Naive thymus-derived CD4-positive, alpha-beta T cell (primary cell): Measurements from ENCODE around the gene COG1. TPM values are rescaled to one million over a fixed set of nuclear protein-coding genes. Genes with fewer than 3 reads are reported as not detected.

ENCODE experiments used
- ATAC-seq: fragments of 150-1000 bp; cut with Tn5 transposase; 2 replicates; pipeline ENCODE4 v1.10.0; 2021; ENCODE audit warnings: mild to moderate bottlenecking, moderate library complexity
- CTCF ChIA-PET: fragments of 350-600 bp; sonication (Branson Sonifier 250); formaldehyde crosslinking; loops from one replicate; lab custom pipeline; 2021; ENCODE audit warnings: antibody characterized with exemption; lab: Charles Lee
- POLR2A ChIA-PET: fragments of 350-600 bp; sonication (Branson Sonifier 250); formaldehyde crosslinking; loops from one replicate; lab custom pipeline; 2021; ENCODE audit warnings: antibody characterized with exemption, inconsistent platforms; lab: Charles Lee
- DNase-seq, 9 donors: peaks; one replicate each; pipeline versions ENCODE4 v3.0.0 to v3.0.0-alpha.2; 2020 to 2022; ENCODE audit warnings: mixed read lengths in 1 of 9
- H3K27ac ChIP-seq: one replicate; pipeline ENCODE4 v1.7.0; 2013; ENCODE audit warnings: mild to moderate bottlenecking, low read depth, low read length, moderate library complexity
- H3K27me3 ChIP-seq, 2 donors: one replicate each; pipeline ENCODE4 v1.7.0; 2013; ENCODE audit warnings: low read length in 2 of 2, mild to moderate bottlenecking in 2 of 2, moderate library complexity in 2 of 2; ENCODE audit not compliant: control insufficient read depth in 2 of 2, insufficient read depth in 2 of 2
- H3K36me3 ChIP-seq, 3 experiments: 1 replicate in 2 of 3; 2 replicates in 1 of 3; pipeline ENCODE4 v1.7.0; 2013; ENCODE audit warnings: low read length in 3 of 3, mild to moderate bottlenecking in 3 of 3, moderate library complexity in 1 of 3; ENCODE audit not compliant: insufficient read depth in 3 of 3, control insufficient read depth in 2 of 3
- H3K4me1 ChIP-seq, 2 donors: one replicate each; pipeline ENCODE4 v1.7.0; 2013; ENCODE audit warnings: low read length in 2 of 2, mild to moderate bottlenecking in 2 of 2, moderate library complexity in 1 of 2; ENCODE audit not compliant: control insufficient read depth in 2 of 2, insufficient read depth in 2 of 2
- H3K4me3 ChIP-seq: 2 replicates; pipeline ENCODE4 v1.7.0; 2013; ENCODE audit warnings: mild to moderate bottlenecking, low read length
- H3K9me3 ChIP-seq, 3 experiments: 1 replicate in 2 of 3; 2 replicates in 1 of 3; pipeline ENCODE4 v1.7.0; 2013; ENCODE audit warnings: low read length in 3 of 3; ENCODE audit not compliant: control insufficient read depth in 2 of 3
- H3K27ac Mint-ChIP-seq, 9 donors: one replicate each; pipeline ENCODE4 v1.8.0; 2020 to 2022; ENCODE audit warnings: mixed read lengths in 9 of 9, mild to moderate bottlenecking in 8 of 9, moderate library complexity in 5 of 9, inconsistent platforms in 2 of 9
- H3K27me3 Mint-ChIP-seq, 5 donors: one replicate each; pipeline ENCODE4 v1.8.0; 2021 to 2022; ENCODE audit warnings: mixed read lengths in 5 of 5, mild to moderate bottlenecking in 1 of 5
- H3K36me3 Mint-ChIP-seq, 5 donors: one replicate each; pipeline ENCODE4 v1.8.0; 2020 to 2022; ENCODE audit warnings: mixed read lengths in 5 of 5, mild to moderate bottlenecking in 3 of 5, inconsistent platforms in 1 of 5
- H3K4me1 Mint-ChIP-seq, 7 donors: one replicate each; pipeline ENCODE4 v1.8.0; 2020 to 2022; ENCODE audit warnings: mixed read lengths in 7 of 7, mild to moderate bottlenecking in 3 of 7, inconsistent platforms in 1 of 7
- H3K4me3 Mint-ChIP-seq, 10 donors: one replicate each; pipeline ENCODE4 v1.8.0; 2020 to 2022; ENCODE audit warnings: mild to moderate bottlenecking in 10 of 10, mixed read lengths in 10 of 10, moderate library complexity in 6 of 10, inconsistent platforms in 2 of 10
- H3K9me3 Mint-ChIP-seq, 11 donors: one replicate each; pipeline ENCODE4 v1.8.0; 2020 to 2022; ENCODE audit warnings: mixed read lengths in 11 of 11, mild to moderate bottlenecking in 4 of 11, inconsistent platforms in 1 of 11, moderate library complexity in 1 of 11
- intact Hi-C, 2 donors: fragments of 100-400 bp; cut with micrococcal nuclease; formaldehyde crosslinking; loops; one replicate each; pipeline ENCODE4 v1.15.1; 2023
- polyA plus RNA-seq, 2 donors: library from polyadenylated mRNA; unstranded; fragments of 300-500 nt; fragmentation: Illumina TruSeq; gene quantifications; one replicate each; pipeline ENCODE4 v1.2.3, GENCODE V29; 2021
- total RNA-seq, 6 experiments: library from RNA in 5 of 6; stranded (reverse) in 5 of 6; gene quantifications; 1 replicate in 5 of 6; 2 replicates in 1 of 6; pipeline ENCODE4 v1.2.3 and lab custom pipeline; 2021 to 2026

Gene COG1
- total and polyA plus RNA-seq, 7 experiments from 2014 or later = 25.2 to 92.7 (median 59.5) TPM

- intact Hi-C loops = no loop called here
- Mint-ChIP-seq H3K27ac (no peak overlapping the region), H3K9me3 (peaks cover 0 to 7% (median 0%) of the 10 kb centered on the region in 11 donors), H3K36me3 (no peaks in the 10 kb centered on the region), H3K4me1 (peaks cover 14 to 46% (median 31%) of the 10 kb centered on the region in 7 donors), H3K27me3 (peaks cover 44 to 58% (median 52%) of the 10 kb centered on the region in 5 donors), H3K4me3 (no peak overlapping the region)
- ChIA-PET CTCF (no interaction called here), POLR2A (interaction anchor here (0.5 kb wide), 1 partner anchor 261 kb away, joined by 3 read pairs; no protein-coding TSS in a partner anchor)
- H3K27me3 ChIP-seq = no peaks in the 10 kb centered on the region
- H3K4me1 ChIP-seq = peaks cover 0 to 4% of the 10 kb centered on the region in 2 donors
- H3K27ac ChIP-seq = no peak overlapping the region
- no peak overlapping the region for H3K4me3 ChIP-seq
- DNase-seq (no peak), ATAC-seq (no peak)
- no peaks in the 10 kb centered on the region for H3K36me3 ChIP-seq
- H3K9me3 ChIP-seq = no peaks in the 10 kb centered on the region
Observed at GRCh38 chr17:73168667-73169066, 24.2 kb upstream of the COG1 start.

- H3K27ac Mint-ChIP-seq = no peak overlapping the region
- intact Hi-C loops = no loop called here
- no peaks in the 10 kb centered on the region for H3K36me3 Mint-ChIP-seq
- ATAC-seq (no peak), DNase-seq (no peak)
- peaks cover 32 to 43% (median 40%) of the 10 kb centered on the region in 5 donors for H3K27me3 Mint-ChIP-seq
- CTCF ChIA-PET = no interaction called here
- H3K4me1 Mint-ChIP-seq = peaks cover 9 to 38% (median 27%) of the 10 kb centered on the region in 7 donors
- Histone ChIP-seq H3K4me1 (peaks cover 0 to 2% of the 10 kb centered on the region in 2 donors), H3K9me3 (no peaks in the 10 kb centered on the region), H3K27me3 (no peaks in the 10 kb centered on the region), H3K27ac (no peak overlapping the region), H3K4me3 (no peak overlapping the region), H3K36me3 (no peaks in the 10 kb centered on the region)
- peaks cover 0 to 5% (median 0%) of the 10 kb centered on the region in 11 donors for H3K9me3 Mint-ChIP-seq
- POLR2A ChIA-PET = no interaction called here
- no peak overlapping the region for H3K4me3 Mint-ChIP-seq
Observed at GRCh38 chr17:73170324-73170723, 22.5 kb upstream of the COG1 start.

- Mint-ChIP-seq H3K27me3 (peaks cover 16 to 24% (median 21%) of the 10 kb centered on the region in 5 donors), H3K27ac (peak overlapping the region in 6 of 9 donors; percentile 32 to 65 (median 48)), H3K36me3 (peaks cover 0 to 4% (median 0%) of the 10 kb centered on the region in 5 donors), H3K4me3 (peak overlapping the region in 2 of 10 donors; percentile 13 to 30), H3K4me1 (peaks cover 3 to 21% (median 14%) of the 10 kb centered on the region in 7 donors), H3K9me3 (peaks cover 0 to 3% (median 0%) of the 10 kb centered on the region in 11 donors)
- Histone ChIP-seq H3K9me3 (no peaks in the 10 kb centered on the region), H3K27ac (no peak overlapping the region), H3K4me3 (no peak overlapping the region), H3K4me1 (no peaks in the 10 kb centered on the region), H3K27me3 (no peaks in the 10 kb centered on the region), H3K36me3 (no peaks in the 10 kb centered on the region)
- no peak for DNase-seq
- intact Hi-C loops = no loop called here
- peak; percentile 10 for ATAC-seq
- ChIA-PET POLR2A (no interaction called here), CTCF (interaction anchor here (0.6 kb wide), 1 partner anchor 647 kb away, joined by 3 read pairs; no protein-coding TSS in a partner anchor)
Observed at GRCh38 chr17:73172252-73172651, 20.6 kb upstream of the COG1 start.

GRCh38 chr17:73174126-73174525, 18.7 kb upstream of the COG1 start:
- Histone ChIP-seq H3K4me3 (no peak overlapping the region), H3K27ac (no peak overlapping the region), H3K36me3 (no peaks in the 10 kb centered on the region), H3K27me3 (no peaks in the 10 kb centered on the region), H3K4me1 (no peaks in the 10 kb centered on the region), H3K9me3 (no peaks in the 10 kb centered on the region)
- Mint-ChIP-seq H3K36me3 (peaks cover 0 to 4% (median 0%) of the 10 kb centered on the region in 5 donors), H3K9me3 (peaks cover 0 to 3% (median 0%) of the 10 kb centered on the region in 11 donors), H3K27me3 (peaks cover 1 to 6% (median 2%) of the 10 kb centered on the region in 5 donors), H3K4me3 (no peak overlapping the region), H3K27ac (no peak overlapping the region), H3K4me1 (peaks cover 0 to 17% (median 14%) of the 10 kb centered on the region in 7 donors)
- CTCF ChIA-PET = interaction anchor here (0.6 kb wide), 1 partner anchor 447 kb away, joined by 3 read pairs; no protein-coding TSS in a partner anchor
- intact Hi-C loops = no loop called here
- DNase-seq (no peak), ATAC-seq (no peak)
- POLR2A ChIA-PET = no interaction called here

GRCh38 chr17:73175962-73176565, 16.8 kb upstream of the COG1 start:
- Histone ChIP-seq H3K4me1 (no peaks in the 10 kb centered on the region), H3K4me3 (no peak overlapping the region), H3K36me3 (no peaks in the 10 kb centered on the region), H3K27me3 (no peaks in the 10 kb centered on the region), H3K9me3 (no peaks in the 10 kb centered on the region), H3K27ac (no peak overlapping the region)
- no peak for ATAC-seq
- Mint-ChIP-seq H3K4me1 (peaks cover 0 to 16% (median 10%) of the 10 kb centered on the region in 7 donors), H3K27me3 (no peaks in the 10 kb centered on the region), H3K4me3 (no peak overlapping the region), H3K36me3 (peaks cover 0 to 4% (median 0%) of the 10 kb centered on the region in 5 donors), H3K9me3 (peaks cover 0 to 3% (median 0%) of the 10 kb centered on the region in 11 donors), H3K27ac (no peak overlapping the region)
- DNase-seq = no peak
- intact Hi-C loops = no loop called here
- ChIA-PET CTCF (no interaction called here), POLR2A (no interaction called here)

- H3K27me3 Mint-ChIP-seq = no peaks in the 10 kb centered on the region
- CTCF ChIA-PET = no interaction called here
- Histone ChIP-seq H3K27ac (no peak overlapping the region), H3K4me1 (no peaks in the 10 kb centered on the region), H3K9me3 (no peaks in the 10 kb centered on the region), H3K36me3 (no peaks in the 10 kb centered on the region), H3K27me3 (no peaks in the 10 kb centered on the region), H3K4me3 (no peak overlapping the region)
- peaks cover 0 to 5% (median 0%) of the 10 kb centered on the region in 5 donors for H3K36me3 Mint-ChIP-seq
- POLR2A ChIA-PET = no interaction called here
- DNase-seq (no peak), ATAC-seq (no peak)
- no peak overlapping the region for H3K27ac Mint-ChIP-seq
- peaks cover 0 to 3% (median 0%) of the 10 kb centered on the region in 11 donors for H3K9me3 Mint-ChIP-seq
- H3K4me1 Mint-ChIP-seq = peaks cover 0 to under 1% (median 0%) of the 10 kb centered on the region in 7 donors
- H3K4me3 Mint-ChIP-seq = no peak overlapping the region
- intact Hi-C loops = no loop called here
Observed at GRCh38 chr17:73179387-73179786, 13.5 kb upstream of the COG1 start.
